HEK293T (cell line): Measurements from ENCODE around the gene YTHDF1.

ENCODE experiments used
- CTCF ChIA-PET: fragments of 350-600 bp; formaldehyde crosslinking; extraction: SDS; loops from one replicate; lab custom pipeline; 2021; ENCODE audit warnings: antibody characterized with exemption, inconsistent platforms; lab: Yijun Ruan, JAX
- POLR2A ChIA-PET: fragments of 350-600 bp; formaldehyde crosslinking; extraction: SDS; loops from one replicate; lab custom pipeline; 2020; ENCODE audit warnings: antibody characterized with exemption, inconsistent platforms; lab: Yijun Ruan, JAX
- DNase-seq: peaks from one replicate; pipeline ENCODE4 v3.0.0; 2012; ENCODE audit warnings: mixed read lengths; ENCODE audit errors: extremely low spot score
- ARNT ChIP-seq: fragments of 450-650 bp; IDR thresholded peaks from 2 replicates; pipeline ENCODE4 v1.6.1; 2017; ENCODE audit warnings: mild to moderate bottlenecking
- BHLHE40 ChIP-seq: fragments of 450-650 bp; IDR thresholded peaks from 2 replicates; pipeline ENCODE4 v1.6.1; 2016; ENCODE audit warnings: mild to moderate bottlenecking, moderate library complexity, borderline replicate concordance
- CTBP1 ChIP-seq: fragments of 450-650 bp; IDR thresholded peaks from 2 replicates; pipeline ENCODE4 v1.6.1; 2016; ENCODE audit warnings: borderline replicate concordance
- ELF4 ChIP-seq: fragments of 450-650 bp; IDR thresholded peaks from 2 replicates; pipeline ENCODE4 v1.6.1; 2017; ENCODE audit warnings: antibody characterized with exemption
- FOXA1 ChIP-seq: fragments of 450-650 bp; IDR thresholded peaks from 2 replicates; pipeline ENCODE4 v1.6.1; 2016; ENCODE audit warnings: mild to moderate bottlenecking
- FOXK2 ChIP-seq: fragments of 450-650 bp; IDR thresholded peaks from 2 replicates; pipeline ENCODE4 v1.6.1; 2016; ENCODE audit warnings: mild to moderate bottlenecking
- FOXM1 ChIP-seq: fragments of 450-650 bp; IDR thresholded peaks from 2 replicates; pipeline ENCODE4 v1.6.1; 2017; ENCODE audit warnings: mild to moderate bottlenecking, borderline replicate concordance
- HDGF ChIP-seq: fragments of 450-650 bp; IDR thresholded peaks from 2 replicates; pipeline ENCODE4 v1.6.1; 2017; ENCODE audit warnings: antibody characterized with exemption, borderline replicate concordance
- L3MBTL2 ChIP-seq: fragments of 450-650 bp; conservative IDR thresholded peaks from 2 replicates; pipeline ENCODE4 v1.6.1; 2016; ENCODE audit warnings: mild to moderate bottlenecking
- LEF1 ChIP-seq: fragments of 450-650 bp; IDR thresholded peaks from 2 replicates; pipeline ENCODE4 v1.6.1; 2017; ENCODE audit warnings: mild to moderate bottlenecking, borderline replicate concordance
- NFRKB ChIP-seq: fragments of 450-650 bp; IDR thresholded peaks from 2 replicates; pipeline ENCODE4 v1.6.1; 2016; ENCODE audit warnings: mild to moderate bottlenecking, moderate library complexity
- SP1 ChIP-seq: fragments of 450-650 bp; IDR thresholded peaks from 2 replicates; pipeline ENCODE4 v1.6.1; 2017
- SUZ12 ChIP-seq: fragments of 450-650 bp; IDR thresholded peaks from 2 replicates; pipeline ENCODE4 v1.6.1; 2016; ENCODE audit warnings: mild to moderate bottlenecking
- TARDBP ChIP-seq: fragments of 450-650 bp; IDR thresholded peaks from 2 replicates; pipeline ENCODE4 v1.6.1; 2016
- ZNF384 ChIP-seq: fragments of 450-650 bp; IDR thresholded peaks from 2 replicates; pipeline ENCODE4 v1.6.1; 2016
- TF ChIP-seq, protein P1 (sequence below): fragments of 450-650 bp; IDR thresholded peaks from 2 replicates; pipeline ENCODE4 v1.6.1; 2016

The YTHDF1 gene

DNA sequence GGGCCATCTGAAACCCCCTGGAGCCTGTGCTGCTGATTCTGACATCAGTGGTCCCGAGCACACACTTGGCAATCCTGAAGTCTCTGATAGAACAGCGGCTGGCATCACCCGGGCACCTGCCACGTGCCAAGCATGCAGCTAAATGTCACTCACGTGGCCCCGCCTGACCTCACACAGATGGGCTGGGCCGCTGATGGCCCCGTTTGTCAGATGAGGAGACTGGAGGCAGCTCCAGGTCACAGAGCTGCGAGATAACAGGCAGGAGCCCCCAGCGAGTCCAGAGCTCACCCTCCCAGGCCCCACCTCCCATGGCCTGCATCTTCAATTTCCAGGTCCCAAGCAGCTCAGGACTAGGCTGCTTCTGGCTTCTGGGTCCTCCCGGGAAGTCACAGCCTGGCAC is 67.2 kb downstream of the YTHDF1 start:
- no peak for TF ChIP-seq BHLHE40
- TF ChIP-seq SUZ12, result no peak
- no peak for TF ChIP-seq ARNT
- TF ChIP-seq FOXK2, result no peak
- ChIA-PET POLR2A (no interaction called here), CTCF (no interaction called here)
- no peak for DNase-seq

DNA sequence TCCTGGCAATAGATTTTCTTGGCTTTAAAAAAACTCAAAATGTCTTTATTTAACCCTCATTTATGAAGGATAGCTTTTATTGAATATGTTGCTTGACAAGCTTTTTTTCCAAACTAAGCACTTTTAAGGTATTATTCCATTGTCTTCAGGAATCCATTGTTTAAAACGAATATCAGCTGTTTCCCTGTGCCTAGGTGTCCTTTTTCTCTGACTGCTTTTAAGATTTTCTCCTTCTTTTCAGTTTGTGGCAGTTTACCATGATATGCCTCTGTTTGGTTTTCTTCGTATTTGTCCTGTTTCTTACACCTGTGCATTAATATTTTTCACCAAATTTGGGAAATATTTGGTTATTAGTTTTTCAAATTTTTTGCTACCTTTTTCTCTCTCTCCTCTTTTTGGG is 68.4 kb downstream of the YTHDF1 start:
- ChIA-PET POLR2A (no interaction called here), CTCF (no interaction called here)
- DNase-seq, result no peak
- TF ChIP-seq FOXA1 (no peak), FOXM1 (no peak), NFRKB (no peak), SUZ12 (no peak), BHLHE40 (no peak), ZNF384 (no peak), L3MBTL2 (no peak), ELF4 (no peak), TARDBP (no peak), HDGF (no peak), FOXK2 (no peak), CTBP1 (no peak), ARNT (no peak), SP1 (no peak), LEF1 (no peak)
- TF ChIP-seq, protein P1, sequence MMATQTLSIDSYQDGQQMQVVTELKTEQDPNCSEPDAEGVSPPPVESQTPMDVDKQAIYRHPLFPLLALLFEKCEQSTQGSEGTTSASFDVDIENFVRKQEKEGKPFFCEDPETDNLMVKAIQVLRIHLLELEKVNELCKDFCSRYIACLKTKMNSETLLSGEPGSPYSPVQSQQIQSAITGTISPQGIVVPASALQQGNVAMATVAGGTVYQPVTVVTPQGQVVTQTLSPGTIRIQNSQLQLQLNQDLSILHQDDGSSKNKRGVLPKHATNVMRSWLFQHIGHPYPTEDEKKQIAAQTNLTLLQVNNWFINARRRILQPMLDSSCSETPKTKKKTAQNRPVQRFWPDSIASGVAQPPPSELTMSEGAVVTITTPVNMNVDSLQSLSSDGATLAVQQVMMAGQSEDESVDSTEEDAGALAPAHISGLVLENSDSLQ, result no peak
